GM21515 (cell line): ENCODE results near the gene ZNF341.

ENCODE experiments used
- ATAC-seq: cut with Tn5 transposase; IDR thresholded peaks from one replicate; pipeline ENCODE4 v1.9.1; 2021; ENCODE audit not compliant: unreplicated experiment

ZNF341 gene

GRCh38 chr20:33840759-33841435 is 109.1 kb downstream of the ZNF341 start:
- no peak for ATAC-seq

- no peak for ATAC-seq
Observed at GRCh38 chr20:33841436-33841799, 109.6 kb downstream of the ZNF341 start.
